GM18909 (cell line): ENCODE data around the gene PDC.
"Not testable (repeated sequence)": the region's sequence is repeated elsewhere in the genome, so short reads cannot be mapped to it uniquely, and the experiment has no call there.

ENCODE experiments used
- ATAC-seq: cut with Tn5 transposase; IDR thresholded peaks from one replicate; pipeline ENCODE4 v1.9.1; 2021; ENCODE audit warnings: mild to moderate bottlenecking; ENCODE audit not compliant: unreplicated experiment, poor library complexity

PDC gene

DNA sequence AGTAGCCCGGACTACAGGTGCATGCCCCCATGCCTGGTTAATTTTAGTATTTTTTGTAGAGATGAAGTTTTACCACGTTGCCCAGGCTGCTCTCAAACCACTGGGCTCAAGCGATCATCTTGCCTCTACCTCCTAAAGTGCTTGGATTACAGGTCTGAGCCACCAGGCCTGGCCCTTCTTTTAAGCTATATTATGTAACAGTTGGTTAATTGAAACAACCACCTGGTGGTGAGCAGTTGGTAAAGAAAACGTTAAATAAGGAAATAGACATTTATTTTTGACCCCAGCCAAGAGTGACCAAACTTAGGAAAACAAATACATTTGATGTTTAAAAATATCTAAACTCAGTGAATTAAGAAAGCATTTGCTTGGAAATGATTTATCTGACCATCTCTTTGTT is 12.1 kb upstream of the PDC start:
- ATAC-seq, result peak; percentile 28

DNA sequence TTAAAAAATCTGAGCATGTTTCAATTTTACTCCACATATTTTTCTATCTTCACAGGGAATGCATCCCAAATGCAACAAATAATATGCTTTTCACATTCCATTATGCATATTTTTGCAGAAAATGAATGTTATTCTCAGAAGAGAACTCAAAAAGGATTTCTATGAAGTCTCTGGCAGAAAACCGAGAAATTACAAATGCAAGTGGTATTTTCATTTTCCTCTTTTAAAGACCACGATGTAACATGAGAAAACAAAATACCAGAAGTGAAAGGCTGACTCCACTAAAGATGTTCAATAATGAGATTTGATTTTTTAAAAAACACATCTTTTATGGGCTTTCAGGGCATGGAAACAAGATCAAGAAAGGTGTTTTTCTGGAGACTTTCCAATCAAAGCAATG is 5.0 kb upstream of the PDC start:
- ATAC-seq, result no peak

DNA sequence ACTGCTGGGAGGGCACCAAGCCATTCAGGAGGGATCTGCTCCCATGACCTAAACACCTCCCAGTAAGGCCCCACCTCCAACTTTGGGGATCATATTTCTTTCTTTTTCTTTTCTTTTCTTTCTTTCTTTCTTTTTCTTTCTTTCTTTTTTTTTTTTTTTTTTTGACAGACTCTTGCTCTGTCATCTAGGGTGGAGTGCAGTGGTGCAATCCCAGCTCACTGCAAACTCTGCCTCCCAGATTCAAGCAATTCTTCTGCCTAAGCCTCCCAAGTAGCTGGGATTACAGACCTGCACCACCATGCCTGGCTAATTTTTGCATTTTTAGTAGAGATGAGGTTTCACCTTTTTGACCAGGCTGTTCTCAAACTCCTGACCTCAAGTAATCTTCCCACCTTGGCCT is 4.6 kb upstream of the PDC start:
- ATAC-seq, result not testable (repeated sequence)

DNA sequence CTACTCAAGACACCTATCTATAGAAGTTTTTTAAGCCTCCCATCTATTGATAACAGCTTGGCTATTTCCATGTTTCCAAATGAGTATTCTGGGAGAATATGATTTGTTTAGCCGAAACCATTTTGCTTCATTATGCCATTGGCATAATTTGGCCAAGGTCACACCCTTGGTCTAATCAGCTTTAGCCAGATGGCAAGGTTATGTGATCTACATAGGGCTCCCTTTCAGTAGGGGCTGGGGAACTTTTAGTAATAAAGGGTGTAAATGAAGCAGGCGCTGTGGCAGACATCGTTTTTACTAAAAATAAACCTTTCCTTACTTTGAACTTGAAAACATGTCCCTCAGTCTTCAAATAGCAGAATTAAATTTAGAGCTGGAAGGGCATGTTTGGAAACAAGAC is 3.0 kb upstream of the PDC start:
- no peak for ATAC-seq

DNA sequence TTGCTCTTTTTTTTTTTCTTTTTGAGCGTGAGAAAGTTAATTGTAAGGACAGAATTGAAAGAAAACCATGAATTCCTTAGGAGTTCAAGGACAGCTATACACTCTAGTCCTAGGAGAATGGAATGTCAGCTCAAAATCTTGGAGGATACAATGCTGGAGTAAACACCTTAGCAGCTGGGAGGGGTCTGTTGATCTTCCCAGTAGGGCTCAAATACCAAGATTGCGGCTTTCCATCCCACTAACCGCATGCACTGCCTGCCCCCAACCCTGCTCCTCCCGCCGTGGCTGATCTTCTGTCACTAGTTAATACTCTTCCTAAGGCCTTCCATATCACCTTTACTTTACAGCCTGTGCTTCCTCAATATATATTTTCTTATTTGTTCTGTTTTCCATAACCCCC is 2.6 kb upstream of the PDC start:
- ATAC-seq, result no peak

DNA sequence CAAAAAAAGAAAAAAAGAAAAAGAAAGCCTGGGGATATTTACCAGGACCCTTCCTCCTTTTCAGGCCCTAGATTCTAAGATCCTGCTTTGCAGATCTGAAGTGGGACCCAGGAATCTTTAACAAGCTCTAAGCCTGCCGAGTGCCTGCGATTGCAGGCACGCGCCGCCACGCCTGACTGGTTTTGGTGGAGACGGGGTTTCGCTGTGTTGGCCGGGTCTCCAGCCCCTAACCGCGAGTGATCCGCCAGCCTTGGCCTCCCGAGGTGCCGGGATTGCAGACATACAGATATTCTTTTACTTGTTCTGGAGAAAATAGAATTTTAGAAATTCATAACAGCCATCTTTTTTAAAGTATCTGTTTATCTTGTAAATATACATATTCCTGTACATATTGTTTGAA is 1.8 kb downstream of the PDC start:
- ATAC-seq, result not testable (repeated sequence)

DNA sequence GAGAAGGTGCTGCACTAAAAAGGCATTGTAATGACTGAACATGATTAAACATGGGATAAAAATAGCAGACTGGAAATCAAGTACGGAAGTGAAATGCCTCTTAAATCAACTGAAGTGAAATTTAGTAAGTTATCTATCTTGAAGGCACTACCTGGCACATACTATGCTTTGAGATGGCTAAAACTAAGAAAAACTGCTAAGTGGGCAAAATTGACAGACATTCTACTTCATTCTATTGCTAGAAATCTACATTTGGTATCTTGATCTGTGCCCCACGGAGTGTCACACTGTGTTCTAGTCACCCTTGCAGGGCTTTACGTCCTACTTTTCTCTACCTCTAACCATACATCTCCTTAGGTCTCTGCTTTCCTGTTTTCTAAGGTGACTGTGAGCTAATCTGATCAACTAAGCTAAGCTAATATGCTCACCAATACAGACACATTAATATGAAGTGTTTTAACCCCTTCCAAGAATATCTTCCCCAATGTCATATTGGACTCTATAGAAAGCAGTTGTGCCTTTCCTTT is 4.1 kb downstream of the PDC start:
- no peak for ATAC-seq

DNA sequence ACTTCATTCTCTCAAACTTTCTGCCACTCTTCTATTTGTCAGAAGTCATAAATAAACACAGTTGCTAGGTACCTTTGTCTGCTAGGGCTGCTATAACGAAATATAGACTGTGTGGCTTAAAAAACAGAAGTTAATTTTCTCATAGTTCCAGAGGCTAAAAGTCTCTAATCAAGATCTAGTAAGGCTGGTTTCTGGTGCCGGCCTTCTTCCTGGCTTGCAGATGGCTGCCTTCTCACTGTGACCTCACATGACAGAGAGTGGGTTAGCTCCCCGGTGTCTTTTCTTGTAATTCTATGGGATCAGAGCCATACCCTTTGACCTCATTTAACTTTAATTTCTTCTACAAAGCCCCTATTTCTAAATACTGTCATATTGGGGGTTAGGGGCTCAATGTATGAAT is 5.9 kb downstream of the PDC start:
- ATAC-seq, result no peak

DNA sequence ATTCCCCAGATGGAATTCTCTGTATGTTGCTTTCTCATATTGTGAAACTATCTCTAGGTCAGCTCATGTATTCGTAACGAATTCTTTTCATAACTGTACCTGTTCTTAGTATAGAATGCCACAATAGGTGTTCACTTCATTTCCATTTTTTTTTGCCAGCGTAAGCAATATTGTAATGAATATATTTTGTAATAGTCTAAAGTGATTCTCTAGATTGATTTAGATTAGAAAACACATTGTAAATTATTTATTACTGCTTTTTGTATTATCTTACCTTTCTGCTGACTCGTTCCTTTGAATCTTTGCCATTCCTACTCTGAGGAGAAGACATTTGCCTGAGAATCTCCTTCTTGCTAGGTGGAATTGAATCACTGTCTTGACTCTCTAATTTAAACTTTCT is 14.8 kb downstream of the PDC start:
- no peak for ATAC-seq

DNA sequence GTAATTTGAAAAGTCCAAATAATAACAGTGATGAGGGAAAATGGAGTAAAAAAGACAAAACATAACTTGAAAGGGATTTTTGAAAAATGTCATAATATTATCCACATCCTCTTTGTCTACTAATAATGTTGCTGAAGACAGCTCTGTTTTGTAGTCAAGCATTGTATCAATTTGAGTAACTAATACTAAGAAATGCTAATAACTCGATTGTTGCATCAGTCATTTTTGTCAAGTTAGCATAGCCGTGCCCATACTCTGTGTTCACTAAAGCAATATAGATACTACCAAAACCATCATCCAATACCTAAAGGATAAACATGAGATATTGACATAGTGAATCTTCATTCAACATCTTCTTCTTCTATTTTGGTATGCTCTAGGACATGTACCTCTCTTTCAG is 17.3 kb downstream of the PDC start:
- ATAC-seq, result no peak

DNA sequence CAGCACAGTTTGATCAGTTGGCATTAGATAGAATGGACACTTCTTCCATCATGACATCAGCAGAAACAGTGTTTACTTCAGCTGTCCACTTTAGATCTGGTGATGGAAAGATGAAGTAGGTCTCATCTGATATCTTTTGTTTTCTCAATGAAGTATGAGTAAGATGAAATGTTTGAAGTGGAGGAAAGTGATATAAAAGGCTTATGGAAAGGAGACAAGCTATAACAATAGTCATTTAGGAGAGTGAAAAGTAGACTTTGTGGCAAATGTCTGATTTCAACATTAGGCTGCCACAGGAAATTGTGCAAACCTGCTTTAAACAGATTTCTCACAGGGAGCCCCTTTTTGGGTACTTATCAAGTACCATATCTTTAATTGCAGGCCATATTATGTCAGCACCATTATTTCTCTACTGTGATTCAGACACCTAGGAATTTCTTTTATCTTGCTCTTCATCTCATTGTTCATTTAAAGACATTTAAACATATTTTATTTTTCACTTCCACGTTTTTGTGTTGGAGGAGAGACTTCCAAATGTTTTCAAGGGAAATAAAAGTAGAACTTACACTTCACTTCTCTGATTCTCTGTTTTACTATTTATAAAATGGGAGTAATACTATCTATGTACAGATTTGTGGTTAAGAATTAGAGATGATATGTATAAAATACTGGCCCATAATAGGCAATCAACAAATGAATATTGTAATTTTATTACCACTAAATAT is 18.1 kb downstream of the PDC start:
- no peak for ATAC-seq

DNA sequence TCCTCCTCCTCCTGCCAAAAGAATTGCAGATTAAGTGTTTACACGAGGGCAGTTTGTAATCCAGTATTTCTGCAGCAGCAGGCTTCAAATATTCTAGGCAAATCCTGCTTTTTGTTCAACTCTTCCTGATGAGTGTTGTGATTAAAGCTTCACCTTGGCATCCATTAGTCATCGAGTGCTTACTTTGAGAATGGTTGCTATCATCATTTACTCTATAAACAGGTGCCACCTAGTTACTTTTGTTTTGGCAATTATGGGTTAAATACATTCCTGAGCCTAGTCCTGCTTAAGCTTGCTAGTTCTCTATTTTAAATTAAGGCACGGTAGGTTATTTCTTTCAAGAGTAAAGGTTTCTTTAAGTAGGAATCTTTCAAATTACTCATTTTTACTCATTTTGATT is 20.3 kb downstream of the PDC start:
- no peak for ATAC-seq

DNA sequence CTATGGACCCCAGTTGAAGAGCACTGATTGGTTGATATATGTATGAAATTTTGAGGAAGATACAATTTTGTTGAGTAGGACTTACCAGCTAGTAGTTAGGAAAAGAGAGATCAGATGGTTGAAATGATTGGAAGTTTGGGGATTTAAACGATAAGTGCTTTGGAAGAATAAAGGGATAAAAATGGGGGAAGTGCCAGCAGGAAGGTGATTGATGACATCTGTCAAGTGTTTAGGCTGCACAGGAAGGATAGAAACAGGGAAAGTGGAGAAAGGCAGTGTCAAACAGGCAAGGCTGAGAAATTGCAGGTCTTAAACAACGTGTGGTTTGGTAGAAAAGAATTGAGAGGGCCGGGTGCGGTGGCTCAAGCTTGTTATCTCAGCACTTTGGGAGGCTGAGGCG is 22.3 kb downstream of the PDC start:
- no peak for ATAC-seq

DNA sequence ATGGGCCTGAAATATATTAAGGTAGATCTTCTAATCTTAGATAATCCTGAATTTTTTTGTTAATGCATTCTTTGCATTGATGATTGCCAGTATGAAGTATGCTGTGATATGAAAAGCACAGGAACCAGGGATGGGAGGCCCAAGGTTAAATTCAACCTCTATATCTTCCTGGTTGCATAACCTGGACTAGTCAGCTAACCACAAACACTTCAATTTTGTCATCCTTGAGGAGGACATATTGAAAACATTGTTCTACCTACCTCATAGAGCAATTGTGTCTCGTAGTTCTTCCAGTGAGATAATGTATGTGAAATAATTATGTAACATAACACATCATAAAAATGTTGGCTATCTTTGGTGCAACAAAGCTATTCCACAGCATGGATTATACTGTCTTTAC is 25.6 kb downstream of the PDC start:
- ATAC-seq, result no peak

DNA sequence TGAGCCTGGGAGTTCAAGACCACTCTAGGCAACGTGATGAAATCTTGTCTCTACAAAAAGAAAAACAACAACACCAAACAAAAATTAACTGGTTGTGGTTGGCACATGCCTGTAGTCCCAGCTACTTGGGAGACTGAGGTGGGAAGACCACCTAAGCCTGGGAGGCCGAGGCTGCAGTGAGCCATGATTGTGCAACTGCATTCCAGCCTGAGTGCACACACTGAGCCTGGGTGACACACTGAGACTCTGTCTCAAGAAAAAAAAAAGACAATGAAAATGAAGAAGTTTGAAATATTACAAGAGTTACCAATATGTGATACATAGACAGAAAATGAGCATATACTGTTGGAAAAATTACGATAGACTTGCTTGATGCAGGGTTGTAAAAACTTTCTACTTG is 31.9 kb downstream of the PDC start:
- no peak for ATAC-seq

DNA sequence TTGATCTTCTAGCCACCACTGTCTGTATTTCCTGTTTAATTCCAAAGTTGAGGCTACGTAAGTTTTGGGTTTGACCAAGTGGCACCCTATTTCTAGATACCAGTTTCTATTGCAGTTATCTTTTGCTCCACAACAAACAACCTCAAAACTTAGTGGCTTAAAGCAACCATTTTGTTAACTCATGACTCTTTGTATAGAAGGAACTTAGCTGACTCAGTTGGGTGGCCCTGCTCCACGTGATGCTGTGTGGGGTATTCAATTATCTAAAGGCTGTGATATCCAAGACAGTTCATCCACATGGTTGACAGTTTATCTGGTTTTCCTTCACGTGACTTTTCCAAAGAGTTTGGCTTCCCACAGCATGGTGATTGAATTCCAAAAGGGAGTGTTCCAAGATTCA is 34.8 kb downstream of the PDC start:
- no peak for ATAC-seq

DNA sequence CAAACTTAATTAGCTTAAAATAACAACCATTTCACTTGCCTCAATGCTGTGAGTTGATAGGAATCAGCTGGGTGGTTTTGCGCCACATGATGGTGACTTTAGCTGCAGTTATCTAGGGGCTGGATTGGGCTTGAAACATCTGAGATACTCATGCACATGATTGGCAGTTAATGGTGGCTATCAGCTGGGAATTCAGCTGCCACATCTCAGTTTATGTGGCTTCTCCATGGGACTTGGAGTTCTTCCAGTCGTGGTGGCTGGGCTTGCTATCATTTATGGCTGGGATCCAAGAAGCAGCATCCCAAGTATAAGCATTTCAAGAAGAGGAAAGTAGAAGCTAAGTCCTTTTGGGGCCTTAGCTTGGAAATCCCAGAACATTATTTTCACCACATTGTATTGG is 36.4 kb downstream of the PDC start:
- ATAC-seq, result no peak

DNA sequence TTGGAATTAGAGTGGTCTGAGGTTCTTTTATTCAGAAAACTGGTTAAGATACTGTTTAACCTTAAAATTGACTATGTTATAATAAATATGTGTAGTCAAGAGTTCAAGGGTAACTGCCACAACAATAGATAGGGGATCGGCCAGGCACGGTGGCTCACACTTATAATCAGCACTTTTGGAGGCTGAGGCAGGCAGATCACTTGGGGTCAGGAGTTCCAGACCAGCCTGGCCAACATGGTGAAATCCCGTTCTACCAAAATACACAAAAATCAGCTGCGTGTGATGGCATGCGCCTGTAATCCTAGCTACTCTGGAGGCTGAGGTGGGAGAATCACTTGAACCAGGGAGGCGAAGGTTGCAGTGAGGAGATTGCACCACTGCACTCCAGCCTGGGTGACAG is 39.5 kb downstream of the PDC start:
- no peak for ATAC-seq

DNA sequence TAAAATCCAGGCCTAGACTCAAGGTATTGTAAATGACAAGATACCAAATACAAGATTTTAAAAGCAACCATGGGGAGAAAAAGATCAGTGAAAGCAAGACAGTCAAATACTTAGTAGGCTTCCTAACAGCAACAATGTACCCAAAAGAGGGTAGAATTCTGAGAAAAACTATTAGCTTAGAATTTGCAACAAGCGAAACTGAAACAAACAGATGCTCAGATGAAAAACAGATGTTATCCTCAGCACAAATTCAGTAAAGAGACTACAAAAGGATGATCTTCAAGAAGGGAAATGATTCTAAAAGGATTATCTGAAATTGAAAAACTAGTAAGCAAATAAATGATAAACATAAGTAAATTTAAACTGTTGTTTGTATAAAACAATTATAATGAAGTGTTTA is 40.0 kb downstream of the PDC start:
- ATAC-seq, result peak; percentile 87

DNA sequence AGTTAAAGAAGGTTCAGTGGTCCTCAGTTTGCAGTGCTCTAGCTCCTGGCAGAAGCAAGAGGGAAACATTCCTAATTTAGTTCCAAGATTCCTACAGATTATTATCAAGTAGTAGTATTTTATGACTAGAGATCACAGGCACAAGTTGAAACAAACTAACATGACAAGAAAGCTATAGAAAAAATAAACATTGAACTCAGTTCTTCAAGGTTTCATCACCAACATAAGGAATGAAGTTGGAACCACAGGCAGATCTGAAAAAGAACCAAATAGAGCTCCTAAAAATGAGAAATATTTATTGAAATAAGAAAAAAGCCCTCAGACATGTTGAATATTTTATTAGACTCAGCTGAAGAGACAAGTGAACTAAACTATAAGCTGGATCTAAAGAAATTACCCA is 40.6 kb downstream of the PDC start:
- ATAC-seq, result no peak

DNA sequence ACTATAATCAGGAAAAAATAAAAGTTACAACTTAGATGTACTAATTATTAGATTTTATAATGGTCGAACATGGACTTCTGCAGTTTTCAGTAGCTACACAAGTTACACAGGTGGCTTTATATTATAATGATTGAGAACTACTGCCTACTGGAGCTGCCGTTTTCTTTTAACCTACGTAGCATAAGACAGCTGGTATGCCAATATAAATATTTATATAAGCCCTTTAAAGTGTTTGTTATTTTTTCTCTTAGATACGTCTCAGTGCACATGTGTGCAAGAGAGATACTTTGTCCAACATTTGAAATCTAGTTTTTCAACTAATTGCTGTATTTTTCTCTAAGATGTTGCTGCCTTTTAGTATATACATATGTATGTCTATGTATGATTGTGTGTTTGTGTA is 42.4 kb downstream of the PDC start:
- no peak for ATAC-seq

DNA sequence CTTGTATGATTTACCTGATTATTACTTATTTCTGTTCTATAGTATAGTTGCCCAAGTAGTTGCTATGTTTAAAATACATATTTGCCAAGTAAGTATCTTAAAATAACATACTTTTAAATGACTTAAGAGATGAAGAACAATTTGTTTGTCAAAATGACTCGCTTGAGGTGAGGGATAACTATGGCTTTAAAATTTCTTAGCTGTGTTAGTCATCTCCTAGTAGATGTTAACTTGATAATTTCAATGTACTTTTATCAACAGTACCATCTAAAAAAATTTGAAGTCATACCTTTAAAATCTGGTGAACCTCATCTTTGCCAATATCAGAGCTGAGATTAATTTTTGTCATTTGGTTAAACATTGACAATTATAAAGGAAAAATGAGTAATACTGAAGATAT is 47.6 kb downstream of the PDC start:
- ATAC-seq, result no peak

DNA sequence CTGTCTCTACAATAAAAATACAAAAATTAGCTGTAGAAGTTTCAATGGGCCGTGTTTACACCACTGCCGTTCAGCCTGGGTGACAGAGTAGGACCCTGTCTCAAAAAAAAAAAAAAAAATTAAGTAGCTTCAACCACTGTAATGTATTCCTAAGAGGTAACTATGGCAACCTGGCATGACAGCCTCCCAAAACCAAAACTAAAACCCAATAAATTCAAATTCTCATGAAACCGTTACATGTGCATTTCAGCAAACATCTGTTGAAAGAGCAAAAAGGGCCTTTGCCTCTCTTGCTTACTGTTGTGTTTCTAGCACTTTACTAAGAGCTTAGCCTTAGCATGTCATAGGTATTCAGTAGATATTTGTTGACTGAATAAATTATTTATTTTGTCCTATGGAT is 51.8 kb downstream of the PDC start:
- peak; percentile 49 for ATAC-seq
